Upper lobe of left lung (tissue), 4 donors: Measurements from ENCODE around the gene KCNK13.

Experiments
- POLR2A ChIP-seq, 4 donors: fragments of 450-650 bp; IDR thresholded peaks; one replicate each; pipeline ENCODE4 v1.5.1; 2016 to 2017; ENCODE audit warnings: antibody characterized with exemption in 4 of 4, mild to moderate bottlenecking in 2 of 4
- POLR2AphosphoS5 ChIP-seq, 2 donors: sonication (generic); formaldehyde crosslinking; IDR thresholded peaks; one replicate each; pipeline ENCODE4 v1.5.1; 2017; ENCODE audit warnings: antibody characterized with exemption in 2 of 2
- TF ChIP-seq, protein P1 (sequence below), 6 experiments: fragments of 450-650 bp in 4 of 6; fragments of 200-600 bp in 2 of 6; sonication (generic) in 2 of 6; IDR thresholded peaks; one replicate each; pipeline ENCODE4 v1.5.1; 2016 to 2019; ENCODE audit warnings: antibody characterized with exemption in 6 of 6

DNA sequence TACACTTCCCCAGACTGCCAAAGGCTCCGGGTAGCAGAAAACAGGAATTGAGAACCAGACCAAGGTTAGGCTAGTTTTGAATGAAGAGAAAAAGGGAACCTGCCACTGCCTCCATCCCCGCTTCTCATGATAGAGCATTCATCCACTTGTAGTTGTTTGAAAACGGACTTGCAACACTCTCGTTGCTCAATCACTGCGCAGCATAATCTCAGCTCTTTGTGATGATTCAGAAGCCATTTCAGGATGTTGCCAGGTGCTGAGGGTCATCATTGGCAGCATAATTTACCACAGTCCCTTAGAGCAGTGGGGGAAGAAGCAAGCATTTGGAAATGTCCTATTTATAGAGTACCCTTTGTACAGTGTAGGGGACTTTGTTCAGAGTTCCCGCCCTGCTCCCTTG, 25.6 kb downstream of the KCNK13 start:
- TF ChIP-seq, protein P1, sequence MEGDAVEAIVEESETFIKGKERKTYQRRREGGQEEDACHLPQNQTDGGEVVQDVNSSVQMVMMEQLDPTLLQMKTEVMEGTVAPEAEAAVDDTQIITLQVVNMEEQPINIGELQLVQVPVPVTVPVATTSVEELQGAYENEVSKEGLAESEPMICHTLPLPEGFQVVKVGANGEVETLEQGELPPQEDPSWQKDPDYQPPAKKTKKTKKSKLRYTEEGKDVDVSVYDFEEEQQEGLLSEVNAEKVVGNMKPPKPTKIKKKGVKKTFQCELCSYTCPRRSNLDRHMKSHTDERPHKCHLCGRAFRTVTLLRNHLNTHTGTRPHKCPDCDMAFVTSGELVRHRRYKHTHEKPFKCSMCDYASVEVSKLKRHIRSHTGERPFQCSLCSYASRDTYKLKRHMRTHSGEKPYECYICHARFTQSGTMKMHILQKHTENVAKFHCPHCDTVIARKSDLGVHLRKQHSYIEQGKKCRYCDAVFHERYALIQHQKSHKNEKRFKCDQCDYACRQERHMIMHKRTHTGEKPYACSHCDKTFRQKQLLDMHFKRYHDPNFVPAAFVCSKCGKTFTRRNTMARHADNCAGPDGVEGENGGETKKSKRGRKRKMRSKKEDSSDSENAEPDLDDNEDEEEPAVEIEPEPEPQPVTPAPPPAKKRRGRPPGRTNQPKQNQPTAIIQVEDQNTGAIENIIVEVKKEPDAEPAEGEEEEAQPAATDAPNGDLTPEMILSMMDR (IDR thresholded peaks at IDR 0.05): no peak
- no peak for TF ChIP-seq POLR2A (IDR thresholded peaks at IDR 0.05)
- TF ChIP-seq POLR2AphosphoS5 (IDR thresholded peaks at IDR 0.05): peak in 1 of 2 donors; percentile 63
